Central memory CD4-positive, alpha-beta T cell (primary cell): ENCODE results near the gene MOV10.

Experiments used
- DNase-seq: peaks from one replicate; pipeline ENCODE4 v3.0.0; 2022

Gene MOV10

GRCh38 chr1:112743174-112744008 lies 68.9 kb downstream of the MOV10 start:
- DNase-seq: no peak

DNA sequence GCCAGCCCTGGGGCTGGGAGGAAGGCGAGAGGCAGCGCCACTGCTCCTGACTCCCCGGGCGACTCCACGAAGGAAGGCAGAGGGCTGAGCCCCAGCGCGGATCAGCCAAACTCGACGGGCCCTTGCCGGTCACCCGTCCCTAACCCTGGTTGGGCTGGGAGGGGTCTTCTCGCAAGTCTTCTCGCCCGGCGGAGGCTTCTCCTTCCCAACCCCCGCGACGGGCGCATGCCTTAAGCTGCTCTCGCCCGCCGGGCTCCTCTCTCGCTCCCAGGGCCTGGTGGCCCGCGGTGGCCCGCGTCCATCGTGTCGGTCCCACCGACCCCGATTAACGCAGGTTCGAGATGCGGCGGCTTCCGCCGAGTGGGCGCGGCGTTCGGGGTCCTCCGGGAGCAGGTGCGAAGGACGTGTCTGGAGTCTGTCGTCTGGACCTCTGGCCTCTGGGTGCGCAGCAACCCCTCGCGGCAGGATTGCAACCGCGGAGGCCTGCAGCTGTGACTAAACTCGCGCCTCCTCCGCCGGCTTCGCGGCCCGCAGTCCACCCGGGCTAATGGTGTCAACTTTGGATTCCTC lies 69.6 kb downstream of the MOV10 start:
- no peak for DNase-seq

GRCh38 chr1:112748396-112748795 lies 73.9 kb downstream of the MOV10 start:
- DNase-seq: no peak
